HG03135 (cell line): ENCODE results near the gene HPCAL1.
"Not testable (repeated sequence)": the region's sequence is repeated elsewhere in the genome, so short reads cannot be mapped to it uniquely, and the experiment has no call there.

Experiments used
- ATAC-seq: cut with Tn5 transposase; IDR thresholded peaks from one replicate; pipeline ENCODE4 v1.9.1; 2021; ENCODE audit warnings: mild to moderate bottlenecking, moderate library complexity; ENCODE audit not compliant: unreplicated experiment

The HPCAL1 gene

GRCh38 chr2:10433947-10434885, 131.5 kb downstream of the HPCAL1 start:
- no peak for ATAC-seq

GRCh38 chr2:10434886-10435819, 132.4 kb downstream of the HPCAL1 start:
- peak; percentile 55 for ATAC-seq

GRCh38 chr2:10435820-10436204, 133.1 kb downstream of the HPCAL1 start:
- no peak for ATAC-seq

GRCh38 chr2:10436583-10437110, 133.9 kb downstream of the HPCAL1 start:
- ATAC-seq, result no peak

- ATAC-seq, result no peak
Observed at GRCh38 chr2:10437806-10438205, 135.1 kb downstream of the HPCAL1 start.

GRCh38 chr2:10438688-10439087, 136.0 kb downstream of the HPCAL1 start:
- ATAC-seq, result no peak

GRCh38 chr2:10439185-10439879, 136.6 kb downstream of the HPCAL1 start:
- ATAC-seq, result no peak

GRCh38 chr2:10439971-10440370, 137.3 kb downstream of the HPCAL1 start:
- no peak for ATAC-seq

GRCh38 chr2:10440736-10441135, 138.0 kb downstream of the HPCAL1 start:
- ATAC-seq, result no peak

- ATAC-seq, result no peak
Observed at GRCh38 chr2:10441948-10442347, 139.2 kb downstream of the HPCAL1 start.

GRCh38 chr2:10442469-10443126, 139.9 kb downstream of the HPCAL1 start:
- not testable (repeated sequence) for ATAC-seq

- ATAC-seq, result no peak
Observed at GRCh38 chr2:10444463-10444862, 141.8 kb downstream of the HPCAL1 start.

GRCh38 chr2:10446631-10447030, 143.9 kb downstream of the HPCAL1 start:
- ATAC-seq, result no peak

GRCh38 chr2:10447300-10447894, 144.7 kb downstream of the HPCAL1 start:
- peak; percentile 31 for ATAC-seq

- ATAC-seq, result peak; percentile 69
Observed at GRCh38 chr2:10447895-10448575, 145.3 kb downstream of the HPCAL1 start, which contains the start of gene ODC1. Gene ODC1 (minus strand): TSS chr2:10448327. CDS start chr2:10445032, 3,295 bp downstream.

- peak; percentile 54 for ATAC-seq
Observed at GRCh38 chr2:10448576-10449485, 146.1 kb downstream of the HPCAL1 start.

- no peak for ATAC-seq
Observed at GRCh38 chr2:10449486-10449831, 146.8 kb downstream of the HPCAL1 start.
